ENCODE data around the gene FARS2. TPM values are rescaled to one million over a fixed set of nuclear protein-coding genes. Genes with fewer than 3 reads are reported as not detected.

The FARS2 gene
- total RNA-seq, 1 donor from 2014 or later, result 7.3 TPM

- DNase-seq (ENCODE audit: low read depth), result no peak
These were observed 237.2 kb downstream of the FARS2 start for GRCh38 chr6:5498579-5498899.

- peak; percentile 43 for DNase-seq (ENCODE audit: low read depth)
These were observed 238.5 kb downstream of the FARS2 start for GRCh38 chr6:5499644-5500306.

GRCh38 chr6:5501837-5502236 is 240.5 kb downstream of the FARS2 start:
- DNase-seq (ENCODE audit: low read depth), result peak; percentile 77

- DNase-seq (ENCODE audit: low read depth), result no peak
These were observed 242.8 kb downstream of the FARS2 start for GRCh38 chr6:5504078-5504477.

GRCh38 chr6:5506149-5506548 is 244.8 kb downstream of the FARS2 start:
- no peak for DNase-seq (ENCODE audit: low read depth)

GRCh38 chr6:5506597-5506996 is 245.3 kb downstream of the FARS2 start:
- DNase-seq (ENCODE audit: low read depth), result no peak

GRCh38 chr6:5507131-5507681 is 245.9 kb downstream of the FARS2 start:
- no peak for DNase-seq (ENCODE audit: low read depth)

- DNase-seq (ENCODE audit: low read depth), result no peak
These were observed 247.8 kb downstream of the FARS2 start for GRCh38 chr6:5509106-5509505.

- DNase-seq (ENCODE audit: low read depth), result no peak
These were observed 249.2 kb downstream of the FARS2 start for GRCh38 chr6:5510331-5511133.

- peak; percentile 14 for DNase-seq (ENCODE audit: low read depth)
These were observed 250.6 kb downstream of the FARS2 start for GRCh38 chr6:5511954-5512353.

- DNase-seq (ENCODE audit: low read depth), result no peak
These were observed 251.1 kb downstream of the FARS2 start for GRCh38 chr6:5512422-5512821.

- DNase-seq (ENCODE audit: low read depth), result no peak
These were observed 252.1 kb downstream of the FARS2 start for GRCh38 chr6:5513408-5513807.

- DNase-seq (ENCODE audit: low read depth), result no peak
These were observed 253.0 kb downstream of the FARS2 start for GRCh38 chr6:5514353-5514752.

GRCh38 chr6:5515200-5515599 is 253.9 kb downstream of the FARS2 start:
- no peak for DNase-seq (ENCODE audit: low read depth)

GRCh38 chr6:5516036-5516435 is 254.7 kb downstream of the FARS2 start:
- DNase-seq (ENCODE audit: low read depth), result no peak

- DNase-seq (ENCODE audit: low read depth), result no peak
These were observed 256.5 kb downstream of the FARS2 start for GRCh38 chr6:5517796-5518195.

GRCh38 chr6:5518936-5519491 is 257.7 kb downstream of the FARS2 start:
- DNase-seq (ENCODE audit: low read depth), result no peak

GRCh38 chr6:5520796-5521195 is 259.5 kb downstream of the FARS2 start:
- DNase-seq (ENCODE audit: low read depth), result no peak

- DNase-seq (ENCODE audit: low read depth), result no peak
These were observed 260.0 kb downstream of the FARS2 start for GRCh38 chr6:5521322-5521721.

GRCh38 chr6:5522147-5522546 is 260.8 kb downstream of the FARS2 start:
- no peak for DNase-seq (ENCODE audit: low read depth)

- DNase-seq (ENCODE audit: low read depth), result no peak
These were observed 262.8 kb downstream of the FARS2 start for GRCh38 chr6:5524110-5524509.

- DNase-seq (ENCODE audit: low read depth), result peak; percentile 68
These were observed 263.9 kb downstream of the FARS2 start for GRCh38 chr6:5525209-5525608.

All from myocyte (in vitro differentiated cells).